ENCODE measurements around the gene ATP6V1F.

ATP6V1F gene

GRCh38 chr7:128867842-128868623 is 5.4 kb downstream of the ATP6V1F start:
- no peak for DNase-seq (ENCODE audit: low read depth)

DNA sequence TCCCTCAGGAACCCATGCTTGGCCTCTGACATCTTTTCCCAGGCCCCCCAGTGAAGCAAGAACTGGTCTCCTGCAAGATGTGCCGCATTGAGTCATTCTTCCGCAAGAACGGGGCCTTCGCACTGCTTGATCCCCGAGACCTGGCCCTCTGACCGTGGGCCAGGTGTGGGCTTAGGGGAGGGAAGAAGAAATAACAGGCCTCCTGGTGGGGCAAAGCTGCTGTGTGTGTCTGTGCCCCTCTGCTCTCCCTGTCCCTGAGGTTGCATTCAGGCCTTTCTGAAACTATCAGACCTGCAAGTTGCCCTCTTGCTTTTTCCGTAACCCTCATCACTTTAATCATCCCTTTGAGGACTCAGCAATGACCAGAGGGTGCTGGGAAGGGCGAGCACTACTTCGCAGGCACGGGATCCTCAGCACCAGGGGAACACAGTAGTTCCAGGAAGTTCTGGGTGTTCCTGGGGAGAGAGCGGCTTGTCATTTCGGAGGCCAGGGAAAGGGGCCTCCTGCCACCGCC is 6.0 kb downstream of the ATP6V1F start:
- DNase-seq (ENCODE audit: low read depth): no peak

- DNase-seq (ENCODE audit: low read depth): no peak
Measured at GRCh38 chr7:128869138-128869943, 6.7 kb downstream of the ATP6V1F start.

GRCh38 chr7:128869944-128870285 is 7.3 kb downstream of the ATP6V1F start:
- DNase-seq (ENCODE audit: low read depth): no peak

DNA sequence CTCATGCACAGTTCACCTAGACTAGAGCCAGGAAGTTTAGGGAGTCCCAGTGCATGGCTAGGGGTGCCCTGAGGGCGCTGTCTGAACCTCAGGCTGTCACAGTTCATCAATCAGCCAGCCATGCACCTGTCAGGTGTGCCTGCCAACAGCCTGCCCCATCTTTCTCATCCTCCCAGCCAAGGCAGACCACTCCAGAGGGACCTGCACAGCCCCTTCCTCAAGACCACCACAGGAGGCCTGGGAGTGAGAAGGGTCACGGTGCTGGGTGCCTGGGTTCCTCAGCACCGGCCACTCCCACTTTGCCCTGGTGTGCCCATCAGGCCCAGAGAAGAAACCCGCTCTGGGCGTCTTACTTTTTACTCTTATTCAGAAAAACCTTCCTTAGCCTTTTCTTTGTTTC is 8.4 kb downstream of the ATP6V1F start:
- no peak for DNase-seq (ENCODE audit: low read depth)

DNA sequence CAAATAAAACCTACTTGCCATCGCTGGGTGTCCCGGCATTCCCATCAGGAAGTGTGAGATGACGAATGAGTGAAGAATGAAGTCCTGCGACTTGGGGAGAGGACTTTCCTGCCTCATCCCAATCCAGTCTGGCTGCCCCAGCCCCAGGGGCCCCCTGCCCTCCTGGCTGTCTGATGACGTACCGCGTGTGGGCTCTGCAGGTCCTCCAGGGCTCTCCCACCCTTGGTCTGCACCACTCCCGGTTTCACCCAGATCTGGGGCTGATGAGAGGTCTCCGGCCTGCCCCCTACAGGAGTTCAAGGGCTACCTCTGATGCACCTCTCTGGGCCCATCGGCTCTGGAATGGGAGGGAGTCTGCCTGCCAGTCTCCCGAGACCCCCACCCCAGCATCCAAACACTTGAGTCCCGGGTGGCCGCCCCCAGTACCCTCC is 9.8 kb downstream of the ATP6V1F start:
- no peak for DNase-seq (ENCODE audit: low read depth)

GRCh38 chr7:128873234-128873633 is 10.6 kb downstream of the ATP6V1F start:
- no peak for DNase-seq (ENCODE audit: low read depth)

- DNase-seq (ENCODE audit: low read depth): no peak
Measured at GRCh38 chr7:128874140-128875031, 11.7 kb downstream of the ATP6V1F start.

DNA sequence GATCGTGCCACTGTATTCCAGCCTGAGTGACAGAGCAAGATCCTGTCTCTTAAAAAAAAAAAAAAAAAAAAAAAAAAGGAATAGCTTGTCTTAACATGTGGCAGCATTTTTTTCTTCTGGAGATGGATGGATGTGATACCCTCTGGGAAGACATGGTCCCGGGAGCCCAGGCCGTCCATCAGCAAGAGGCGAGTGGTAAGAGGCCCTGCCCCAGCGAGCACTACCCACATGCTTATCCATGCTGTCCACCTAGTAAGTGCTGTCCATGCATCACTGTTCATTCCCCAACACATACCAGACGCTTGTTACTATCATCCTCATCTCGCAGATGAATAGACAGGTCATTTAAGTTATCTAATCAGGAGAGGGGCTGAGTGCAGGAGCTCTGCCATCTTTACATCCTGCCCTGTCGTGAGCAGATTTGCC is 12.9 kb downstream of the ATP6V1F start:
- no peak for DNase-seq (ENCODE audit: low read depth)

DNA sequence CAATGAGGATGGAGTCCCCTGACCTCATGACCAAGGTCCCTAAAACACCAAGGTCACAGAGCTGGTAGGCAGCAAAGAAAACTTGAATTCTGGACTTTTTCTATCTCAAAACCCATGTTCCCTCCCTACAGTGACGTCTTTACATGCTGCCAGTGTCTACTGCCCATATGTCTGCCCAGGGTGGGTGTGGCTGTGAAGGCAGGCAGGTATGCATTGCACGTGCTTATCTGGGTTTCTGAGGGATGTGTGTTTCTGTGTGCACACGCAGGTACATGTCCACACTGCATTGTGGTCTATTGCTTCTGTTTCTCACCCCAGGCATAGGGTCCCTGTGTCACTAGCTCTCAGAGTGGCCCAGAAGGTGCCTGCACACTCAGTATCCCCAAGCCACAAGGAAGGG is 13.5 kb downstream of the ATP6V1F start:
- no peak for DNase-seq (ENCODE audit: low read depth)

DNA sequence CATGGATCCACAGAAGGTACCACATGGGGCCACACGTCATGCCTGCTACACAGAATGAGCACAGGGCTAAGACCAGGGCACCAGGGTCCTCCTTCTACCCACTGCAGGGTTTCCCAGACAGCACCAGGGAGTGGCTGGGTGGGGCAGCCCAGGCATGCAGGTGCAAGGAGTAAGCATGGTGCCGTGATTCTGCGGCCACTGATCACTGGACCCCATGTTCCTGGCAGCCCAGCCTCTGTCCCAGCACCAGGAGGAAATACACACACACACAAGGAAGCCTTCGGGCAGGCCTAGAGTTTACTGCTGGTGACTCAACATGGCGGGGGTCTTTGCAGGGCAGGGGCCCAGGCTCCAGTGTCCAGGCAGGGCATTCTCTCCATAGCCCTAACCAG is 13.9 kb downstream of the ATP6V1F start:
- DNase-seq (ENCODE audit: low read depth): no peak

DNA sequence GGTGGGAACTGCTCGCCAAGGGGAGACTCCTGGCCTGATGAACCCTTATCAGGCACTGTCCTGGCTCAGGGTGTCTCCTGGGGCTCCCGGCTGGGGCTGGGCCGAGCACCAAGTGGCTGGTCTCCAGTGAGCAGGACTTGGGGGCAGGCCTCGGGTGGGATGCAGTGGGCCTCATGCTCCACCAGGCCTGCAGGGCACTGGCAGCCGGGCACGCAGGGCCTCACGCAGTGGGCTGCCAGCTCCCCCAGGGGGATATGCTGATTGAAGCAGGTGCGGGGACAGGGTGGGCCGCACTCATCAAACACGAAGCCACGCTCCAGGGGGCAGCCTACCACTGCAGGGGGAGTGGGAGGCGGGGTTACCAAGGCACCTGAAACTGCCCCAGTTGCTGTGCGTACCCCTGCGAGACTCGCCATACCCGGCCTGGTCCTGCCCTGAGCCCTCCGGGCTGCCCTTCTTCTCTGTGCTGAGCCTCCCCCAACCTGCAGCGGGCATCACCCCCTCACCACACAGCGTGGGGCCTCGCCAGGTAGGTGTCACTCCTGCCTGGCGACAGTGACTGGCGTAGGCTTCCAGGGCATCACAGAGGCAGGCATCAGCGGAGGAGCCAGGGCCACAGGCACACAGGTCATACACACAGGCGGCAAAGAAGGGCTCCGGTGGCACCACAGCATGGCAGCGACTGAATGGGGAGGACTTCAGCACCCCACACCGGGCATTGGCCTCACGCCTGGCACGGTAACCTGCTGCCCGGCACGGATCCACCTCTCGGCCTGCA is 14.5 kb downstream of the ATP6V1F start:
- no peak for DNase-seq (ENCODE audit: low read depth)

- no peak for DNase-seq (ENCODE audit: low read depth)
Measured at GRCh38 chr7:128877756-128878120, 15.1 kb downstream of the ATP6V1F start.

DNA sequence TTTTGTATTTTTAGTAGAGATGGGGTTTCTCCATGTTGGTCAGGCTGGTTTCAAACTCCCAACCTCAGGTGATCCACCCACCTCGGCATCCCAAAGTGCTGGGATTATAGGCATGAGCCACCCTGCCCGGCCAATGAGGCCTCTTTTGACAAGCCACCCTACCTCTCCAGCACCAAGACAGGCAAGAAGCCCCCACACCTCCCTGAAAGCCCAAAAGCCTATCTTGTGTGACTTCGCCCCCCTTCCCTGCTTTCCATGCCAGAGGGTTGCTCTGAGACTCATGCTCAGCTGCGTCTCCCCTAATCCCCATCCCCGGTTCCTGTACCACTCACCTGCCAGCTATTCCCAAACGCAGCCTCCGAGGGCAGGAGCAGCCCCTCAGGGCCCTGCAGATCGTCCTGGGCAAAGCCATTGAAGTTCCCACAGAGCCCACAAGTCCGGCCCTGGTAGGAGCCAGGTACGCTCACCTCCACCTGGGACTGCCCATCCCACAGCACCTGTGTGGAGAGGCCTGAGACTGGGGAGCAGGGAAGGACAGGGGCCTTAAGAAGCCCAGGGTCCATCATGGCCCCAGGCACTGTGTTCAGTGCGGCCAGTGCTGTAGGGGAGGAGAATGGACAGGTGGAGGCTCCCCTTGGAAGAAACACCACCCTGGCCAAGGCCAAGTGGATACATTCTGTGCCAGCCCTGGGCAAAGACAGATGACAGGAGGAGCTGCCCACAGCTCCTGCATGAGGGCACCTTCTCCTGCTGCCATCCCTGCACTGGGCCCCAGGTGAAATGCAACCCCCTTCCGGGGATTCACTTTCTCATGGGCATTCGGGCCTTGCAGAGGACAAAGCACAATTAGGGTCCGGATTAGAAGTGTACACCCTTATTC is 15.8 kb downstream of the ATP6V1F start:
- DNase-seq (ENCODE audit: low read depth): no peak

GRCh38 chr7:128879461-128879938 is 16.8 kb downstream of the ATP6V1F start:
- no peak for DNase-seq (ENCODE audit: low read depth)

- no peak for DNase-seq (ENCODE audit: low read depth)
Measured at GRCh38 chr7:128879939-128880746, 17.5 kb downstream of the ATP6V1F start.

DNA sequence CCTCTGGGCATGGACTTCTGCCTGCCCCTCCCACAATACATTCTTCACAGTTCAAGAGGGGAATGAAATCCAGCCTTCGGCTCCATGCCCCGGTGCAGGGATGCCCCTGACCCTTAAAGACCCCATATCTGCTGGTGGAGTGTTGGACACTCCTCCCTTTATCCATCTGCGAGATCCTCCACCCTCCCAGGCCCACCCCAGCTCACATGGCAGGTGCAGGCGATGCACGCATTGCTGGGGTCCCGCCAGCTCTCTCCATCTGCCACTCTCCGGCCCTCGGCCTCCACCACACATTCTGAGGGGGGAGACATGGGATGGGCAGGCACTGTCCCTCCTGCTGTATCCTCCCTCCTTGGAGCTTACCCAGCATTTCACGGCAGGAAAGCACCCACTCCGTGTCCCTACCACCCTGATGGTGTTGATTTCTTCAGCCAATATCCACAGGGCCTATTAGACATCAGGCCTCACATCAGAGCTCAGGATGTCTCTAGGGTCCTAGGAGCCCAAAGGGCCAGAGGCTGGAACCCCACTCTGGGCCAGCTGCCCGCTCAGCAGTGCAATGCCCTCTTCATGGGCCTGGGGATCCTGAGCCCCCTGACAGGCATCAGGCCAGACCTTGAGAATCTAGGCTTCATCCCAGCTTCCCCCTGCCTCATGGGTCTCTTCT is 18.3 kb downstream of the ATP6V1F start:
- no peak for DNase-seq (ENCODE audit: low read depth)

DNA sequence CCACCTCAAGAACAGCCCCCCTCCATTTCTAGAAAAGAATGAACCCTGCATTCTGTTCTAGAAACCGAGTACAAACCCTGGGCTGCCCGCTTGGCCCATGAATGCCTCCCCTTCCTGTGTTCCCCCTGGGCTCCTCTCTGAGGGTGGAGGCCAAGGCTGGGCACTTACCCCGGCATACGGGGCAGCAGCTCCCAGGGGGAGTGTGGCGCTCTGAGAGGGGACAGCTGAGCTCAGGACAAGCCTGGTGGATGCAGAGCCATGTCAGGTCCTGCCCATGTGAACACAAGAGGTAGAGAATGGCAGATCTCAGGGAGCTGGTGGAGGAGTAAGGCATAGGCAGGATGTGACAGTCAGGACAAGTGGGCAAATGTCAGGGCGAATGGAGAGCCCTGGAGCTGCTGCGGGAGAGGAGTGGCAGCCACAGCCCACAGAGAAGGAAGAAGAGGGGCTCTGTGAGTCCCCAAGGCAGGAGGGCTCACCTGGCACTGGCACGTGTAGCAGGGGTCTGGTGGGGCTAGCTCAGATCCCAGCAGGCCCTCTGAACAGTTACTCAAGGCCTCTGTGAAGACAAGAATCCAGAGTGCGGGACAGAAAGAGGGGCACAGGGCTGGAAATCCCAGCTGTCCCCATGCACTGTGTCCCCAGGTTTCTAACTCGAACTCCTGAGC is 18.9 kb downstream of the ATP6V1F start:
- no peak for DNase-seq (ENCODE audit: low read depth)
